ENCODE results near the gene NOS1AP. TPM values are rescaled to one million over a fixed set of nuclear protein-coding genes. Genes with fewer than 3 reads are reported as not detected.
A peak's percentile ranks its signal among the peaks of the same experiment; 100 is the strongest.

NOS1AP gene
- polyA plus RNA-seq, 3 donors: 0.12 TPM; not detected in 2

DNA sequence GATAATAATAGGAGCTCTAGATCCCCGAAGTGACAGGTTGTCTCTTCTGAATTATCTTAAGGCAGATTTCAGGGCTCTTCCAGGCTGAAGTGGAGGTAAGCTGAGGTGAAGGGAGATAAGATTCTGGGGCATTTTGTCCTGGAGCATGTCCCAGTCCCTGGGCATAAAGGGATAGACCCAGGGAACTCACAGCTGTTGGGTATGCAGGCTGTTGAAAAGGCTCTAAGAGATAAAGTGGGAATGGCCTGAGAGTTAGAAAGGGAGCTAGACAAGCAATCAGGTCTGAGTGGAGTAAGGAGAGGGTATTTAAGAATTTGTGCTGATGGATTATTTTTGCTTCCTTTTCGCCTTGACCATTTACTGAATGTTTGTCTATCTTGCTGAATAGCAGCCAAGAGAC lies 123.7 kb downstream of the NOS1AP start:
- Histone ChIP-seq H3K27me3 (ENCODE audit: control insufficient read depth in 2 of 2, insufficient read depth in 2 of 2, low read length in 2 of 2) (no peaks in the 10 kb centered on the region), H3K27ac (ENCODE audit: low read depth in 1 of 2, low read length in 2 of 2) (no peak overlapping the region), H3K79me2 (ENCODE audit: insufficient read depth, low read length) (no peaks in the 10 kb centered on the region), H3K36me3 (replicated peaks in 1 of 2; ENCODE audit: control insufficient read depth in 1 of 2, insufficient read depth in 2 of 2, low read length in 2 of 2) (no peaks in the 10 kb centered on the region), H3K9ac (ENCODE audit: insufficient read depth, low read length, poor library complexity, severe bottlenecking) (no peak overlapping the region), H2AFZ (ENCODE audit: insufficient read depth, low read depth, low read length, poor library complexity, severe bottlenecking) (no peak overlapping the region), H4K20me1 (ENCODE audit: insufficient read depth, low read length) (no peaks in the 10 kb centered on the region), H3K4me2 (replicated peaks; ENCODE audit: extremely low read depth, low read length, poor library complexity, severe bottlenecking) (no peak overlapping the region), H3K4me1 (ENCODE audit: control insufficient read depth in 1 of 2, insufficient read depth in 2 of 2, low read length in 2 of 2) (peaks cover 0 to 4% of the 10 kb centered on the region in 2 donors), H3K4me3 (replicated peaks in 1 of 3; ENCODE audit: low read depth in 2 of 3, low read length in 3 of 3) (no peak overlapping the region), H3K9me3 (replicated peaks in 1 of 2; ENCODE audit: control insufficient read depth in 1 of 2, insufficient read depth in 1 of 2, low read length in 2 of 2) (no peaks in the 10 kb centered on the region)
- no peak overlapping the region for H3K4me3 Mint-ChIP-seq
- no peaks in the 10 kb centered on the region for H3K36me3 Mint-ChIP-seq
- H3K27ac Mint-ChIP-seq: no peak overlapping the region
- intact Hi-C loops (cut with micrococcal nuclease): no loop called here
- WGBS (ENCODE audit: insufficient coverage): 100% methylated on average over 1 of the region's 2 CpGs
- H3K9me3 Mint-ChIP-seq: no peaks in the 10 kb centered on the region
- TF ChIP-seq, protein P1, sequence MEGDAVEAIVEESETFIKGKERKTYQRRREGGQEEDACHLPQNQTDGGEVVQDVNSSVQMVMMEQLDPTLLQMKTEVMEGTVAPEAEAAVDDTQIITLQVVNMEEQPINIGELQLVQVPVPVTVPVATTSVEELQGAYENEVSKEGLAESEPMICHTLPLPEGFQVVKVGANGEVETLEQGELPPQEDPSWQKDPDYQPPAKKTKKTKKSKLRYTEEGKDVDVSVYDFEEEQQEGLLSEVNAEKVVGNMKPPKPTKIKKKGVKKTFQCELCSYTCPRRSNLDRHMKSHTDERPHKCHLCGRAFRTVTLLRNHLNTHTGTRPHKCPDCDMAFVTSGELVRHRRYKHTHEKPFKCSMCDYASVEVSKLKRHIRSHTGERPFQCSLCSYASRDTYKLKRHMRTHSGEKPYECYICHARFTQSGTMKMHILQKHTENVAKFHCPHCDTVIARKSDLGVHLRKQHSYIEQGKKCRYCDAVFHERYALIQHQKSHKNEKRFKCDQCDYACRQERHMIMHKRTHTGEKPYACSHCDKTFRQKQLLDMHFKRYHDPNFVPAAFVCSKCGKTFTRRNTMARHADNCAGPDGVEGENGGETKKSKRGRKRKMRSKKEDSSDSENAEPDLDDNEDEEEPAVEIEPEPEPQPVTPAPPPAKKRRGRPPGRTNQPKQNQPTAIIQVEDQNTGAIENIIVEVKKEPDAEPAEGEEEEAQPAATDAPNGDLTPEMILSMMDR (IDR thresholded peaks at IDR 0.05): no peak
- H3K4me1 Mint-ChIP-seq: peaks cover 2% of the 10 kb centered on the region
- H3K27me3 Mint-ChIP-seq (ENCODE audit: low read depth in 3 of 3): peaks cover 0 to 5% (median 4%) of the 10 kb centered on the region in 3 donors
- no peak for DNase-seq

DNA sequence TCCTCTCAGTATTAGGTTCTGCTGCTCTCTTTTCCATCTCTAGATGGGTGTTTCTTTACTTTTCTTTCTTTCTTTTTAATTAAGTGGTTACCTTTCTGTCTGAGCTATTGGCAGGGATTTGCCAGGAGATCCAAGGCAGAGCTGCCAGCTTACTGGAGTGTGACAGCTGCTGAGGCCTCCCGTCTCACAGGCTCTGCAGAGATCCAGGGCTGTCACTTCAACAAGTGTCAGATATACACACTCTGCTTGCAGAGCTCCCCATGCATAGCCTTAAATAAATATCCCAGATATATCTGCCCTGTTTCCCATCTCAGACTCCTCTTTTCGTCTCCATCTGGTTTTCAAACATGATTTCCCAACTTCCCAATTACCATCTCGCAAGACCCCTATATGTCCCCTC lies 124.3 kb downstream of the NOS1AP start:
- no peaks in the 10 kb centered on the region for H3K27me3 ChIP-seq (ENCODE audit: control insufficient read depth in 2 of 2, insufficient read depth in 2 of 2, low read length in 2 of 2)
- no peaks in the 10 kb centered on the region for H3K36me3 Mint-ChIP-seq
- H4K20me1 ChIP-seq (ENCODE audit: insufficient read depth, low read length): no peaks in the 10 kb centered on the region
- H2AFZ ChIP-seq (ENCODE audit: insufficient read depth, low read depth, low read length, poor library complexity, severe bottlenecking): peak overlapping the region; percentile 38
- peaks cover 2% of the 10 kb centered on the region for H3K4me1 Mint-ChIP-seq
- no peaks in the 10 kb centered on the region for H3K36me3 ChIP-seq (replicated peaks in 1 of 2; ENCODE audit: control insufficient read depth in 1 of 2, insufficient read depth in 2 of 2, low read length in 2 of 2)
- H3K4me1 ChIP-seq (ENCODE audit: control insufficient read depth in 1 of 2, insufficient read depth in 2 of 2, low read length in 2 of 2): peaks cover 0 to 4% of the 10 kb centered on the region in 2 donors
- H3K27ac Mint-ChIP-seq: no peak overlapping the region
- H3K79me2 ChIP-seq (ENCODE audit: insufficient read depth, low read length): no peaks in the 10 kb centered on the region
- H3K27me3 Mint-ChIP-seq (ENCODE audit: low read depth in 3 of 3): peaks cover 0 to 5% (median 4%) of the 10 kb centered on the region in 3 donors
- no peak overlapping the region for H3K4me3 Mint-ChIP-seq
- no peaks in the 10 kb centered on the region for H3K9me3 ChIP-seq (replicated peaks in 1 of 2; ENCODE audit: control insufficient read depth in 1 of 2, insufficient read depth in 1 of 2, low read length in 2 of 2)
- intact Hi-C loops (cut with micrococcal nuclease): no loop called here
- H3K9ac ChIP-seq (ENCODE audit: insufficient read depth, low read length, poor library complexity, severe bottlenecking): no peak overlapping the region
- no peak for DNase-seq
- no peak overlapping the region for H3K27ac ChIP-seq (ENCODE audit: low read depth in 1 of 2, low read length in 2 of 2)
- H3K4me2 ChIP-seq (replicated peaks; ENCODE audit: extremely low read depth, low read length, poor library complexity, severe bottlenecking): no peak overlapping the region
- no peaks in the 10 kb centered on the region for H3K9me3 Mint-ChIP-seq
- TF ChIP-seq, protein P1 (IDR thresholded peaks at IDR 0.05): no peak
- H3K4me3 ChIP-seq (replicated peaks in 1 of 3; ENCODE audit: low read depth in 2 of 3, low read length in 3 of 3): no peak overlapping the region
- WGBS (ENCODE audit: insufficient coverage): 44% methylated on average over 3 of the region's 3 CpGs
